Activated CD4-positive, CD25-positive, alpha-beta regulatory T cell treated with anti-CD3 and anti-CD28 coated beads, Interleukin-2, amount 50 U/mL, for 16 hours (primary cell): Measurements from ENCODE around the gene FAM171A1.
"Not testable (repeated sequence)": the region's sequence is repeated elsewhere in the genome, so short reads cannot be mapped to it uniquely, and the experiment has no call there.

Source experiments
- DNase-seq: peaks from one replicate; pipeline ENCODE4 v3.0.0-alpha.2; 2020; ENCODE audit warnings: low read depth, low spot score

FAM171A1 gene

DNA sequence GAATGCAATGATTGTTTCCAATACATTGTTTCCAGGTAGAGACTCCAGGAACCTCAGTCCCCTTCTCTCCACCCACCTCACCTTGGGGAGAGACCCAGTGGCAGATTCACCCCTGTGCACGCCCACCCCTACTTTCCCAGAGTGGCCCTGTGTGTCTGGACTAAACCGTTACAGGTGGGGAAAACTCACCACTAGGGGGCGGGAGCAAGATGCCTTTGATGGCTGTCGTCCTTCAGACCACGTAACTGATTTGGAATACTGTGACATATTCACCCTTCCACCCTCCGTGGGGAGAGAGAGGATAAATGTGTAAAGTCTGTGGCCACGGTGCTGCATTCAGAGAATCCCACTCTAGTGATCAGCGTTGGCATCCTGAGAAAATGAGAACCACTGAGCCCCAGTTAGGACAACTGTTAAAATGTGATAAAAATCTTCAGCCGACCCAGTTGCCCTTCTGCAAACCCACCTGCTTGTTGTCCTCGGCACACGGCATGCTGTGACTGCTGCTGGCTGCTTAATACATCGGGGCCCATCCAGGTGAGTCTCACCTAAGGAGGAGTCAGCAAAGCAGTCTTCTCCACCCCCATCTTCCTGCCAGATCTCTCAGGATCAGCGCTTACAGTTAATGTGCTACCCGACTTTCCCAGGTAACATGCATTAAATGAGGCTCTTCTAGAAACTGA, 161.1 kb downstream of the FAM171A1 start:
- peak; percentile 67 for DNase-seq

DNA sequence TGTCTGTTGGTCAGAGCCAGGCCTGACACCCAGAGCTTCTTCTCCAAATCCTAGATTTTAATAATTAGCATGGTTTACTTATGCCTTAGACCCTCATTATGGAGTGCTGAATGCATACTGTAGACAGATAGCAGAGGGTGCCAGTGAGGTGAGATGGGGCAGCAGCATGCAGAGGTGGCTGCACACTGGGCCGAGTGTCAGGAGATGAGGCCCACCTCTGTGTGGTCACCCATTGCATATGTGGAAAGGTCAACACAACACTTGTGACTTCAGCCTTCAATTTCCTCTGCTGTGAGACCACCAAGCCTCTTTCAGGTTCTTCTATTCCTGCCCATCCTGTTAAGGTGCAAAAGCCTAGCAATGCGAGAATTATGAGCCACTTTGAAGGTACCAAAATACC, 162.9 kb downstream of the FAM171A1 start:
- no peak for DNase-seq

DNA sequence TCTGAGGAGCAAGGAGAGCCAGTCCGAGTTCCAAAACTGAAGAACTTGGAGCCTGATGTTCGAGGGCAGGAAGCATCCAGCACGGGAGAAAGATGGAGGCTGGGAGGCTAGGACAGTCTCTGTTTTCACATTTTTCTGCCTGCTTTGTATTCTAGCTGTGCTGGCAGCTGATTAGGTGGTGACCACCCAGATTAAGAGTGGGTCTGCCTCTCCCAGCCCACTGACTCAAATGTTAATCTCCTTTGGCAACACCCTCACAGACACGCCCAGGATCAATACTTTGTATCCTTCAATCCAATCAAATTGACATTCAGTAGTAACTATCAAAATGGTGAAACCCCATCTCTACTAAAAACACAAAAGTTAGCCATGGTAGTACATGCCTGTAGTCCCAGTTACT, 163.7 kb downstream of the FAM171A1 start:
- DNase-seq, result not testable (repeated sequence)

DNA sequence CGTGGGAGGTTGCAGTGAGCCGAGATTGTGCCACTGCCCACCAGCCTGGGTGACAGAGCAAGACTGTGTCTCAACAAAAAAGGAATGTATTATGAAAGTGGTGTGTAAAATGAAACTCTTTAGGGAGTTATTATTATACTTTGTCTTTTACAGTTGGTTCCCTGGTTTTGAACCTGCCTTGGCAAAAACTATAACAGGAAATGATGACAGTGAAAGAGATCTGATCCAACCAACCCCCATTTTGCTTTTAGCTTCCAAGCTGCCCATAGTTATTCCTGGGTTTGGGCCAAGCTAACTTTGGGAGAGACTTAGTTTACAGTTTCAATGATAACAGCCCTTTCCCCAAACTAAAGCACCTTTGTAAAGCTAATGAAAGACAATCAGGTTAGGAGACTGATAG, 168.4 kb downstream of the FAM171A1 start:
- DNase-seq, result no peak

DNA sequence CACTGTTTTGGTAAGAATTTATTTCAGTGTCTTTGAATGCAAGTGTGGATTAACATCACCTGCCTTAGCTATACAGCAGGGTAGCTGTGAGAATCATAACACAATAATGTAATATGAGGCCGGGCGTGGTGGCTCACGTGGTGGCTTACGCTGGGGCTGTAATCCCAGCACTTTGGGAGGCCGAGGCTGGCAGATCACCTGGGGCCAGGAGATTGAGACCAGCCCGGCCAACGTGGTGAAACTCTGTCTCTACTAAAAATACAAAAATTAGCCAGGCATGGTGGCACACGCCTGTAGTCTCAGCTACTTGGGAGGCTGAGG, 168.8 kb downstream of the FAM171A1 start:
- DNase-seq, result not testable (repeated sequence)

DNA sequence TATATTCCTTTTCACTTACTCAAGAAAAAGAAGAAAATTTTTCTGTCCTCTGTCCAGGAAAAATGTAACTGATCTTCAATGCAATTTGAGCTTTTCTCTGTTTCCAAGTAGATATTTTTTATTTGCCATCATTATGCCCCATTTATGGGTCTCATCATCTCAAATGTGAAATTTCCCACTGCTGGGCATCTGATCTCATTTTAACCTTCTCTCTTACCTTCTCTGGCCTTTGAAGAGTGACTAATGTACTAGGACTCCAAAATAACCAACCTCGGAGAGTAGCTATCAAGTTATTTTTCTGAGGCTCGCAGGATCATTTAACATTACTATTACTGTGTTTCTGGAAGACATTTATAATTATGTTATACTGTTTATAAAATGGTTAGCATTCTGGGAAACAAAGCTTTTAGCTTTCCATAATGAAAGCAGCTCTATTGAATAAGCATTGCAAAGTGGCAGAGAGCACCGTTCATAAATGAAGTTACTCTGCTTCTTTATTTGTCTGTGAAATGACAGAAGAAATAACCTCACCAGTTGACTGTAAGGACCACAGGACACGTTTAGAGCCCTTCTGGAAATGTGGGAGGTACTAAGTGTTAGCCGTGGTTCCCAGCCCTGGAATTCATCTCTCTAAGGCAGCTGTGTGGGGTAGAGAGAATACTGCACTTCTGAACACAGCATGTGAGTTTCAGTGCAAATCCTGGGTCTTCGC, 169.3 kb downstream of the FAM171A1 start:
- no peak for DNase-seq

DNA sequence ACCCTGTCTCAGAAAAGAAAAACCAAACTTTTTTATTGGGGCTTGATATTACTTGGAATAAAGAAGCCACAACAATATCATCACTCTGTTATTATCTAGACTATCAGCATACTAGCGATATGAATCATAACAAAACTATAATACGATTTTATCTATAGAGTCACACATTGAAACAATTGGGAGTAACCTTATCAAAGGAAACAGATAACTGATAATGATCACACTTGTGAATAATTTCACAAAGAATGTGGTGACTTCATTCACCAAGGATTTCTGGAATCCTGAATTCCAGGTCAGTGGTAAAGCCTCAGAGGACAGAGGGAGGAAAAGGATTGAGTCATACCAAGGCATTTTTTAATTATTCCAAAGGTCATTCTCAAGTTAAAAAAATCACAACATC, 170.5 kb downstream of the FAM171A1 start:
- no peak for DNase-seq

DNA sequence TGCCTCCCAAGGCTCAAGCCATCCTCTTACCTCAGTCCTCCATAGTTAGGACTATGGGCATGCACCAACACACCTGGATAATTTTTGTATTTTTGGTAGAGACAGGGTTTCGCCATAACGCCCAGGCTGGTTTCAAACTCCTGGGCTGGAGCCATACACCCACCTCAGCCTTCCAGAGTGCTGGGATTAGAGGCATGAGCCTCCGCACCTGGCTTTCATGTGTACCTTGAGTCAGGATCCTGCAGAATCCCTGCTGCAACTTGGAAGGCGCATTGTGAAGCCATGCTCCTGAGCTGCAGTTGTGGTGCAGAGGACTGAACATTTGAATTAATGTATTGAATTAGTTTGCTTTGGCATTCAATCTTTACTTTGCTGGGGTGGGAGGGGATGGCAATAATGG, 173.2 kb downstream of the FAM171A1 start:
- DNase-seq, result no peak

DNA sequence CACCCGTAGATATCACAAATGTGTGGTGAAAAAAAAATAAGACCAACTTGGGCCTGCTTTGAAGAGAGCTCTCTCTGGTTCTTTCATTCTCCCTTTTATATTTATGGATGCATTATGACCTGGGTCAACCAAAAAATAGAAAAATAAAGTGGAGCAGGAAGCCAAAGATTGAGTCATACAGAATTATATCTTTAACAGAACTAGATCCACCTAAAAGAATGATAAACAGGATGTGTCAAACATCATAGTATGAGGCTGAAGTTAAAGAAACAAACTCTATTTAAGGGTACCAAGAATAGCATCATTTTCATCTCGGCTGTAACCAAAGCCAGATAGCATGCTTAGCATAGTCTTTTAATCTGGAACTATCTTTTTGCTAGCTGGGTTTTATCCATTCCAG, 173.8 kb downstream of the FAM171A1 start:
- no peak for DNase-seq

DNA sequence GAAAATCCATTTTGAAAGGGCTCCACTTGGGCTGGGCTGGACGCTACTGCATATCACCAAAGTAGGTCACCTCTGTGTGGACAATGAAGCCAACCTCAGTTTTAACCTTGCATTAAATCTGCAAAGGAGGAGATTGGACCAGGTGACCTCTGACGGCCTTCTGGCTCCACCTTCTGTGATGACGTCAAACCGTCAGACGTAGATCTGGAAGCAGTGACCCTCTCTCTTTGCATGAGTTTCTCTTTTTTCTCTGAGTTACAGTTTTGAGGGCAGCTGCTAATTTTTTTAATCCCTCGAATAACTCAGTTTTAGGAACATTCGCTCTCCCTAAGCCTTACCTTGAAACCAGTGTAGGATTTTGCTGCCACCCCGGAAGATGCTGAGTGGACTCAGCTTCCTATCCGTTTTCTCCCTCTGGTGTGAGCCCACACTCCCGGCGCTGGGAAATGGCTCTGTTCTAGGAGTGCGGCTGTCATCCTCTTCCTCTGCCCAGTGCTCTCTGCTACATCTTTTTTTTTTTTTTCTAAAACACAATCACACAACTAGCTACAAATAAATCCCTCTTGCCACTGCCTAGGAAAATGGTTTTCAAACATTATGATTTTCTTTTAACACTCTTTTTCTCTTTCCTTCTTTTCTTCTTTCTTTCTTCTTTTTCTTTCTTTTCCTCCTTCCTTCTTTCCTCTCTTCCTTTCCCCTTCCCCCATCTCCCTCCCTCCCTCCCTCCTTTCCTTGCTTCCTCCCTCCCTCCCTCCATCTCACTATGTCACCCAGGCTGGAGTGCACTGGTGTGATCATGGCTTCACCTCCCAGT, 174.9 kb downstream of the FAM171A1 start:
- no peak for DNase-seq

DNA sequence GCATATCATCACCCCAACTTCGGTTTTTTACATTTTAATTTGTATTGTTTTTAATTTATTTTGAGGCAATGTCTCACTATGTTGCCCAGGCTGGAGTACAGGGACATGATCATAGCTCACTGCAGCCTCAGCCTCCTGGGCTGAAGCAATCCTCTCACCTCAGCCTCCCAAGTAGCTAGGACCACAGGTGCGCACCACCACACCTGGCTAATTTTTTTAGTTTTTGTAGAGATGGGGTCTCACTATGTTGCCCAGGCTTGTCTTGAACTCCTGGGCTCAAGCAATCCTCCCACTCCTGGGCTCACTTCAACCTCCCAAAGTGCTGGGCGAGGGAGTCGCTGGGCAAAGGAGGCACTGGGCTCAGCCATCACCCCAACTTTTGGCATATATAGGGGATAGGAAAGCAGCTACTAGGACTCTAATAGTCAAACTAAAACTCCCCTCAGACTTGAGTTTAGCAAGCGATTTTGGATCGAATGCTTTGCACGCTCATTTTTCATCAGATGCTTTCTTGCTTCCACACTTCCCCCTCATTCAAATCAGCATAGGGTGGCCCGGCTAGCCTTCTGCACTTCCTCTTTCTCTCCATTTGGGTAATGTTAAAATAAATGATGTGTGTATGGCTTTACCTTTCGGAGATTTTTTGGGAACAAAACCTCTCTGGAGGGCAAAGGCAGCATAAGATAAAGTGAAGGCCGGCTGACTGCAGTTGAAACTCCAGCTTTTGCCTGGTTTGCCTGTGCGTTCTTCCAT, 181.8 kb downstream of the FAM171A1 start:
- DNase-seq, result no peak

DNA sequence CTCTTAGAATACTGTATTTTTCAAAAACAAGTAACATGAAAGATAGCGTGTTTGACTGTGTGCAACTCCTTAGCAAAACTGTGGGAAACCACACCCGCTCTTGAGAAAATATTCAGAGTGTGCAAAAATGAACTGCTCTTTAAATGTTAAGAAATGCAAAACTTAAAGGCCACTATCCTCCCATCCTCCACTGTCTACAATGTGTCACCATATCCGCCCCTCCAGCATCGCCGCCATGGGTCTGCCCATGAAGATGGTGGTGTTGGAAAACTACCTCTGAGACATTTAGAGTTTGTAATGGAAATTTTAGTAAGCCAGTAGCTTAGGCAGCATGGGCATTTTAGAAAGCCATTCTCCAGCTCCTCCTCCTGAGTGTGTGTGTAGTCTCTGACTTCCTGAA, 182.5 kb downstream of the FAM171A1 start:
- no peak for DNase-seq

DNA sequence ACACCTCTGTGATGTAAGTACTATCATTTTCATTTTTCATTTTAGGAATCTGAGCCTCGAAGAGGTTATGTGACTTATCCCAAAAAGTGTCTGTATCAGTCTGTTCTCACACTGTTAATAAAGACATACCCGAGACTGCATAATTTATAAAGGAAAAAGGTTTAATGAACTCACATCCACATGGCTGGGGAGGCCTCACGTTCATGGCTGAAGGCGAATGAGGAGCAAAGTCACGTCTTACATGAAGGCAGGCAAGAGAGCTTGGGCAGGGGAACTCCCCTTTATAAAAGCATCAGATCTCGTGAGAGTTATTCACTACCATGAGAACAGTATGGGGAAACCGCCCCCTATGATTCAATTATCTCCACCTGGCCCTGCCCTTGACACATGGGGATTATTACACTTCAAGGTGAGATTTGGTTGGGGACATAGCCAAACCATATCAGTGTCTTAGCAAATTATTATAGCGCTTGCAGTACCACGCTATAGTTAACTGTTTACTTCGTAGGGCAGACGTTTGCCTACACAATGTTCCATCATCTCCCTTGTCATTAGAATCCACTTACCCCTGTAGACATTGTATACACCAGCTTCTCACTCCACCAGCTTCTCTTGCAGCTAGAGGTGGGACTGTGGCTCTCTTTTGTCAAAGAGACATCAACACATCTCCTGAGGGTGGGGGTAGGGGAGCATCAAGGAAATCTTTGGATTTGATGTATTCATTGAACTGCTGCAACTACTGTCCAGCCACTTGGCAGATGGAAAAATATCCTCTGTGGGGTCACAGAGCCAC, 187.2 kb downstream of the FAM171A1 start:
- no peak for DNase-seq

DNA sequence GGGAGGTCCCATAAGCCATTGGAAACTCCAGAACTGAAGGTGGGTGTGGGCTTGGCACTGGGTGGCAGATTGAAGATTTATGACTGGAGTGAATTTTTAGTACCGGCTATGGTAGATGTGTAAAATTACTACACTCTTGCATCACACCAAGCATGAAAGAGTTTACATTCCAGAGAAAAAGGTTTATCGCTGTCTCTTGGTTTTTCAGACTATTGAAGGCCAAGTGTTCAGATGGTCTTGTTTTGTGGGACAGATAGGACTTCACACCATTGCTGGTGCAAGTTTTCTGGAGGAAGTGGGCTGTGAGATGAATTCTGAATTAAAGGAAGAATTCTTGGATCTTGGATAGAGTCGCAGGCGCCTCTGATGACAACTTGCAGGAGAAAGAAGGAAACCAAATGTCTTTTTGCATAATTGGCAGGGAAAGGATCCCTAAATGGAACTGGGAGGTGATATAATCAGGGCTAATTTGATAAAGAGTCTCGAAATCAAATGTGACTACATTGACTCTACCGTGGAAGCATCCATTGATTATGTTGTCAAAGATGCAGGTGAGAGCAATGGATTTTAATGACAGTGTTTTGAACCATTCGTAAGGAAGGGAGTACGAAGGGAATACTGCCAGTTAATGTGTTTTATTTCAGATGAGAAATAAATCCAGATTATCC, 188.4 kb downstream of the FAM171A1 start:
- no peak for DNase-seq

DNA sequence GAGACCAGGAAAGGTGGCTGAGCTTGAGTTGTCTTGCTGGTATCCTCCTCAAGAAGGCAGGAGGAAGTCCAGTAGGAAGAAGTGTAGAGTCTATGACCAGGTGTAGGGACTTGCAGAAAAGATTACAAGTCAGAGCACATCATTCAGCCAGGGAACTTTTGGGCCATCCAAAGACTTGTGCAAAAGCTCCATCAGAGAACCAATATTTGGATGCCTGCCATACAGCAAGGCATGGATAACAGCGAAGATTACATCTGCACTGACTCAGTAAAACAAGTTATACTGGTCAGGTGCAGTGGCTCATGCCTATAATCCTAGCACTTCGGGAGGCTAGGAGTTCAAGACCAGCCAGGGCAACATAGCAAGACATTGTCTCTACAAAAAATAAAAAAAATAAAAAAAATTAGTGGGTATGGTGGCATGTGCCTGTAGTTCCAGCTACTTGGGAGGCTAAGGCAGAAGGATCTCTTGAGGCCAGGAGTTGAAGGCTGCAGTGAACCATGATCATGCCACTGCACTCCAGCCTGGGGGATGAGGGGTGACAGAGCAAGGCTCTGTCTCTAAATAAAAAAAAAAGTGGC, 189.4 kb downstream of the FAM171A1 start:
- DNase-seq, result no peak

DNA sequence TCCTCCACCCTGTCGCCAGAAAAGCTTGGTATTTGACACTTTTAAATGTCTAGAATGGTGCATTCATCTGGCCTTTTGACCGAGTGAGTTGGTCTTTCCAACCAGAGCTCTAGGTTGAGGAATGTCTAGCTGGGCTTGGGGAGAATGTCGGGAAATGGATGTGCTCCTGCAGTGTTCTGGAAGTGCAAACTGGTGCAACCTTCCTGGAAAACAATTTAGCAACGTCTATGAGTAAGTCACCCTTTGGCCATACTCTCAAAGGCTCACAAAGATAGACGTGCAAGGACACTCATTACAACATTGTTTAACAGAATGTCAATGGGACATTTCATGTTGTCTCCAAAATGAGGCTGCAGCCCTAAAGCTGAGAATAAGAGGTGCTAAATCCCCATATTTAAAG, 190.4 kb downstream of the FAM171A1 start:
- DNase-seq, result no peak

DNA sequence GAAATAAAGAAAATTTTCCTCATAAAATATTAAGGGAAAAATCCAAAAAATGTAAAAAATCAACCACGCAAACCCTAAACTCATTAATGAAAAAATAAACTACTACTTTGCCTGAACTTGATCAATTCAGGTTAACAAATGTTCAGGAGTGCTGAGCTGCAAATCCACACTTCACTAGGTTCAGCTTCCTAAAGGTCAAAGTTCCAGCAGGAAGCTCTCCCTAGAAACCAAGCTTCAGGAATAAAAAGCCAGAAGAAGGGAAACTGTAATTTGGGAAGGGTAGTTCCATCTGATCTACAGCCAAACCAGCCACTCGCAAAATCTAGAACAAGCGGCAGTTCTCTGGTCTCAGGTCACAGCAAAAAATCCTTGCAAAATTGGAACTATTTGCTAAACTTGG, 194.8 kb downstream of the FAM171A1 start:
- no peak for DNase-seq

DNA sequence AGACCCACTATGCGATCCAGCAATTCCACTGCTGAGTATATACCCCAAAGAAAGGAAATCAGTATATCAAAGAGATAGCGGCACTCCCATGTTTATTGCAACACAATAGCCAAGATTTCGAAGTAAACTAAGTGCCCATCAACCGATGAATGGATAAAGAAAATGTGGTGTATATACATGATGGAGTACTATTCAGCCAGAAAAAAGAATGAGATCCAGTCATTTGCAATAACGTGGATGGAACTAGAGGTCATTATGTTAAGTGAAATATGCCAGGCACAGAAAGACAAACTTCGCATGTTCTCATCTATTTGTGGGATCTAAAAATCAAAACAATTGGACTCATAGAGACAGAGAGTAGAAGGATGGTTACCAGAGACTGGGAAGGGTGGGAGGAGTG, 195.5 kb downstream of the FAM171A1 start:
- DNase-seq, result no peak

DNA sequence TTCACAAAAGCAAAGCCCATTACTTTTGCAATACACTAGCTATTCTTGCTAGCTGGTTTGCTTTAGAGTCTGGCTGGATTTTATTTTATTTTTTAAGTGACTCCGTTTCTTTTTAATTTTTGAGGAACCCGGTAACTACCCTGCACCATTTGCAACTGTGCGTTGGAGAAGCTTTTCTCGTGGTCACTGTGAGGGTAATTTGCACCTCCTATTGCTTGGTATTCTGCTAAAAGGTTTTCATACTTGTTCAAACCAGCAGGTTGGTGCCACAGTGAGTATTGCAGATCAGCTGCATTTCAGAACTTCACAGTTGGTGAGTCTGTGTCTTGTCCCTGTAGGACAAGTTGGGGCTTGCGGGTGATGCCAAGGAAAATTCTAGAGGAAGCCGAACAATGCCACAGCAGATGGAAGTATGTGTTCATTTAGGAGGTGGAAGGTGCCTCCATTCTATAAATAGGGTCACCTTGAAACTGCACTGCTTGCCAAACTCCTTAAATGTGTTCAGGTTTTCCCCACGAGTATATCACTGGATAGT, 198.7 kb downstream of the FAM171A1 start:
- DNase-seq, result no peak
